H1 (cell line): Measurements from ENCODE around the gene PRDM15.

ENCODE experiments used
- BCL11A ChIP-seq, 2 experiments: IDR thresholded peaks; one replicate each; pipeline ENCODE4 v1.6.1; 2011; ENCODE audit warnings: low read depth in 2 of 2, low read length in 2 of 2, mild to moderate bottlenecking in 2 of 2
- CEBPB ChIP-seq: IDR thresholded peaks from 2 replicates; pipeline ENCODE4 v1.6.1; 2012; ENCODE audit warnings: low read depth, low read length
- CHD7 ChIP-seq: fragments of 300-600 bp; sonication (generic); IDR thresholded peaks from 2 replicates; pipeline ENCODE4 v1.7.1; 2012; ENCODE audit warnings: low read length, moderate library complexity, mild to moderate bottlenecking, inconsistent platforms; ENCODE audit not compliant: insufficient replicate concordance
- EGR1 ChIP-seq: IDR thresholded peaks from 2 replicates; pipeline ENCODE4 v1.6.1; 2011; ENCODE audit warnings: low read depth, low read length, borderline replicate concordance
- GTF2F1 ChIP-seq: IDR thresholded peaks from 2 replicates; pipeline ENCODE4 v1.6.1; 2012; ENCODE audit warnings: low read depth, low read length, improper control_type of control experiment, borderline replicate concordance
- POLR2AphosphoS5 ChIP-seq: IDR thresholded peaks from 2 replicates; pipeline ENCODE4 v1.6.1; 2011; ENCODE audit warnings: low read depth, low read length
- RBBP5 ChIP-seq: IDR thresholded peaks from 2 replicates; pipeline ENCODE4 v1.7.1; 2012; ENCODE audit warnings: low read depth, mild to moderate bottlenecking, inconsistent platforms, low read length, moderate library complexity, borderline replicate concordance
- SUZ12 ChIP-seq: fragments of 200-600 bp; sonication (generic); IDR thresholded peaks from 2 replicates; pipeline ENCODE4 v1.6.1; 2012; ENCODE audit warnings: mild to moderate bottlenecking, inconsistent platforms, low read length, moderate library complexity, mixed read lengths
- TBP ChIP-seq: IDR thresholded peaks from 2 replicates; pipeline ENCODE4 v1.6.1; 2011; ENCODE audit warnings: low read depth, low read length, improper control_type of control experiment
- TF ChIP-seq, protein P1 (sequence below): IDR thresholded peaks from 2 replicates; pipeline ENCODE4 v1.6.1; 2011; ENCODE audit warnings: low read length, improper control_type of control experiment
- TF ChIP-seq, protein P2 (sequence below), 3 experiments: IDR thresholded peaks; 1 replicate in 2 of 3; 2 replicates in 1 of 3; pipeline versions ENCODE4 v1.5.1 to v1.6.1; 2011; ENCODE audit warnings: low read length in 3 of 3, mild to moderate bottlenecking in 3 of 3, inconsistent platforms in 2 of 3, low read depth in 1 of 3, moderate library complexity in 1 of 3; ENCODE audit not compliant: insufficient read depth in 1 of 3; ENCODE audit errors: control extremely low read depth in 1 of 3
- TF ChIP-seq, protein P3 (sequence below): IDR thresholded peaks from 2 replicates; pipeline ENCODE4 v1.6.1; 2012; ENCODE audit warnings: inconsistent platforms

GRCh38 chr21:41895643-41896493, 16.7 kb upstream of the PRDM15 start:
- TF ChIP-seq, protein P1, sequence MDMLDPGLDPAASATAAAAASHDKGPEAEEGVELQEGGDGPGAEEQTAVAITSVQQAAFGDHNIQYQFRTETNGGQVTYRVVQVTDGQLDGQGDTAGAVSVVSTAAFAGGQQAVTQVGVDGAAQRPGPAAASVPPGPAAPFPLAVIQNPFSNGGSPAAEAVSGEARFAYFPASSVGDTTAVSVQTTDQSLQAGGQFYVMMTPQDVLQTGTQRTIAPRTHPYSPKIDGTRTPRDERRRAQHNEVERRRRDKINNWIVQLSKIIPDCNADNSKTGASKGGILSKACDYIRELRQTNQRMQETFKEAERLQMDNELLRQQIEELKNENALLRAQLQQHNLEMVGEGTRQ, result no peak
- TF ChIP-seq, protein P2, sequence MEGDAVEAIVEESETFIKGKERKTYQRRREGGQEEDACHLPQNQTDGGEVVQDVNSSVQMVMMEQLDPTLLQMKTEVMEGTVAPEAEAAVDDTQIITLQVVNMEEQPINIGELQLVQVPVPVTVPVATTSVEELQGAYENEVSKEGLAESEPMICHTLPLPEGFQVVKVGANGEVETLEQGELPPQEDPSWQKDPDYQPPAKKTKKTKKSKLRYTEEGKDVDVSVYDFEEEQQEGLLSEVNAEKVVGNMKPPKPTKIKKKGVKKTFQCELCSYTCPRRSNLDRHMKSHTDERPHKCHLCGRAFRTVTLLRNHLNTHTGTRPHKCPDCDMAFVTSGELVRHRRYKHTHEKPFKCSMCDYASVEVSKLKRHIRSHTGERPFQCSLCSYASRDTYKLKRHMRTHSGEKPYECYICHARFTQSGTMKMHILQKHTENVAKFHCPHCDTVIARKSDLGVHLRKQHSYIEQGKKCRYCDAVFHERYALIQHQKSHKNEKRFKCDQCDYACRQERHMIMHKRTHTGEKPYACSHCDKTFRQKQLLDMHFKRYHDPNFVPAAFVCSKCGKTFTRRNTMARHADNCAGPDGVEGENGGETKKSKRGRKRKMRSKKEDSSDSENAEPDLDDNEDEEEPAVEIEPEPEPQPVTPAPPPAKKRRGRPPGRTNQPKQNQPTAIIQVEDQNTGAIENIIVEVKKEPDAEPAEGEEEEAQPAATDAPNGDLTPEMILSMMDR (IDR thresholded peaks at IDR 0.05; ENCODE audit: control extremely low read depth in 1 of 3, insufficient read depth in 1 of 3, low read depth in 1 of 3, low read length in 3 of 3), result peak in 1 of 3 experiments; percentile 25; a peak in 1 of 4 replicates
- TF ChIP-seq GTF2F1 (no peak), SUZ12 (no peak), POLR2AphosphoS5 (no peak), TBP (no peak), CHD7 (no peak), BCL11A (IDR thresholded peaks at IDR 0.05; ENCODE audit: low read depth in 2 of 2, low read length in 2 of 2) (no peak), EGR1 (no peak), CEBPB (no peak), RBBP5 (no peak)
- TF ChIP-seq, protein P3, sequence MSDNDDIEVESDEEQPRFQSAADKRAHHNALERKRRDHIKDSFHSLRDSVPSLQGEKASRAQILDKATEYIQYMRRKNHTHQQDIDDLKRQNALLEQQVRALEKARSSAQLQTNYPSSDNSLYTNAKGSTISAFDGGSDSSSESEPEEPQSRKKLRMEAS, result peak; percentile 79
